Measurements from ENCODE around the gene CRPPA.
"Not testable (repeated sequence)": the region's sequence is repeated elsewhere in the genome, so short reads cannot be mapped to it uniquely, and the experiment has no call there.

CRPPA gene

DNA sequence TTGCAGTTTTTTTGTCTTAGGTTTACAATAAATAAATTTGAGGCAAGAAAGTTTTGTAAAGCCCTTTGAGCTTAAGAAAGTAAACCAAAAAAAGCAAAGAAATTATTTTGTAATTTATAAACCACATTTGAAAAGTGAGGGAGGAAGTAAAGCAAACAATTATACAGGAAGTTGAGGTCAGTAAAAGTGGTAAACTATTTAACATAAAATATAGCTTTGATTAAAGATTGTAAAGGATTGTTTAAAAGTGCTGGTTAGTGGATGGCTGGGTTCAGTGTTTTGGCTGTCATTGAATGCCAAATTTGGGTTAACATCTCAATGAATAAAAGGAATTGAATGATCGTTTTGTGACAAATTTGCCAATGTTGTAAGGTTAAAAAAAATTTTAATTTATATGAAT lies 34.3 kb upstream of the CRPPA start:
- Histone ChIP-seq H3K36me3 (ENCODE audit: insufficient read depth, low read length) (no peaks in the 10 kb centered on the region), H3K79me2 (ENCODE audit: insufficient read depth, low read length) (no peaks in the 10 kb centered on the region), H3K9ac (ENCODE audit: low read depth, low read length) (no peak overlapping the region), H3K4me2 (ENCODE audit: insufficient read depth, low read length) (no peak overlapping the region), H3K9me3 (ENCODE audit: insufficient read depth, low read length, severe bottlenecking) (no peaks in the 10 kb centered on the region), H3K27ac (ENCODE audit: low read length) (no peak overlapping the region), H3K4me1 (ENCODE audit: insufficient read depth, low read length) (no peaks in the 10 kb centered on the region; the same call in 1 of the 2 replicates), H2AFZ (ENCODE audit: low read depth, low read length) (no peak overlapping the region), H4K20me1 (ENCODE audit: insufficient read depth, low read length) (no peaks in the 10 kb centered on the region), H3K27me3 (ENCODE audit: insufficient read depth, low read length, poor library complexity) (no peaks in the 10 kb centered on the region), H3K4me3 (ENCODE audit: low read depth in 1 of 2, low read length in 2 of 2) (no peak overlapping the region)
- no peak for DNase-seq
- ATAC-seq (ENCODE audit: insufficient read depth, low read depth) = no peak
- TF ChIP-seq, protein P1, sequence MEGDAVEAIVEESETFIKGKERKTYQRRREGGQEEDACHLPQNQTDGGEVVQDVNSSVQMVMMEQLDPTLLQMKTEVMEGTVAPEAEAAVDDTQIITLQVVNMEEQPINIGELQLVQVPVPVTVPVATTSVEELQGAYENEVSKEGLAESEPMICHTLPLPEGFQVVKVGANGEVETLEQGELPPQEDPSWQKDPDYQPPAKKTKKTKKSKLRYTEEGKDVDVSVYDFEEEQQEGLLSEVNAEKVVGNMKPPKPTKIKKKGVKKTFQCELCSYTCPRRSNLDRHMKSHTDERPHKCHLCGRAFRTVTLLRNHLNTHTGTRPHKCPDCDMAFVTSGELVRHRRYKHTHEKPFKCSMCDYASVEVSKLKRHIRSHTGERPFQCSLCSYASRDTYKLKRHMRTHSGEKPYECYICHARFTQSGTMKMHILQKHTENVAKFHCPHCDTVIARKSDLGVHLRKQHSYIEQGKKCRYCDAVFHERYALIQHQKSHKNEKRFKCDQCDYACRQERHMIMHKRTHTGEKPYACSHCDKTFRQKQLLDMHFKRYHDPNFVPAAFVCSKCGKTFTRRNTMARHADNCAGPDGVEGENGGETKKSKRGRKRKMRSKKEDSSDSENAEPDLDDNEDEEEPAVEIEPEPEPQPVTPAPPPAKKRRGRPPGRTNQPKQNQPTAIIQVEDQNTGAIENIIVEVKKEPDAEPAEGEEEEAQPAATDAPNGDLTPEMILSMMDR (IDR thresholded peaks at IDR 0.05; ENCODE audit: borderline replicate concordance, extremely low read depth, low read length, poor library complexity, severe bottlenecking) = no peak
- no peak for TF ChIP-seq EZH2 (IDR thresholded peaks at IDR 0.05; ENCODE audit: borderline replicate concordance, low read depth, low read length, severe bottlenecking)

DNA sequence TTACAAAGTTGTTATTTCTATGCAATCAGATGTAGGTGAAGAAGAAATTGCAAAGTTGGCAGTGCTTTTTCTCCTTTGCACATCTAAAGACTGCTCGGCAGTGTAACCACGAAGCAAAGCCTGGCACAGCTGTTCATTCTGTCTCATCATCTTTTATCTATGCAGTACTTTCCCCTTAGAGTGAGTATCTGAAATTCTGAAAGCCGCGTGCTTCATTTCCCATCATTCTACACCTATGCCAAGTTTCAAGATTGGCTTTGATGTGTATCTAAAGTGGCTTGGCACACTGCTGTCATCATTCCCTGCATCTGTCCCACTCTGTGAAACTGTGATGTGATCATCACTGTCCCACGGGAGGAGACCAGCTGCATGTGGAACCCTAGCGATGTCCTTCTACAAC lies 29.0 kb upstream of the CRPPA start:
- no peak for TF ChIP-seq EZH2 (IDR thresholded peaks at IDR 0.05; ENCODE audit: borderline replicate concordance, low read depth, low read length, severe bottlenecking)
- TF ChIP-seq, protein P1 (IDR thresholded peaks at IDR 0.05; ENCODE audit: borderline replicate concordance, extremely low read depth, low read length, poor library complexity, severe bottlenecking) = no peak
- no peak for ATAC-seq (ENCODE audit: insufficient read depth, low read depth)
- H3K27ac ChIP-seq (ENCODE audit: low read length) = no peak overlapping the region
- H3K9me3 ChIP-seq (ENCODE audit: insufficient read depth, low read length, severe bottlenecking) = no peaks in the 10 kb centered on the region
- DNase-seq = no peak
- H3K27me3 ChIP-seq (ENCODE audit: insufficient read depth, low read length, poor library complexity) = no peaks in the 10 kb centered on the region
- H2AFZ ChIP-seq (ENCODE audit: low read depth, low read length) = no peak overlapping the region
- no peak overlapping the region for H3K4me2 ChIP-seq (ENCODE audit: insufficient read depth, low read length)
- no peaks in the 10 kb centered on the region for H3K79me2 ChIP-seq (ENCODE audit: insufficient read depth, low read length)
- H3K36me3 ChIP-seq (ENCODE audit: insufficient read depth, low read length) = no peaks in the 10 kb centered on the region
- H4K20me1 ChIP-seq (ENCODE audit: insufficient read depth, low read length) = no peaks in the 10 kb centered on the region
- H3K9ac ChIP-seq (ENCODE audit: low read depth, low read length) = no peak overlapping the region
- H3K4me1 ChIP-seq (ENCODE audit: insufficient read depth, low read length) = no peaks in the 10 kb centered on the region
- H3K4me3 ChIP-seq (ENCODE audit: low read depth in 1 of 2, low read length in 2 of 2) = no peak overlapping the region

DNA sequence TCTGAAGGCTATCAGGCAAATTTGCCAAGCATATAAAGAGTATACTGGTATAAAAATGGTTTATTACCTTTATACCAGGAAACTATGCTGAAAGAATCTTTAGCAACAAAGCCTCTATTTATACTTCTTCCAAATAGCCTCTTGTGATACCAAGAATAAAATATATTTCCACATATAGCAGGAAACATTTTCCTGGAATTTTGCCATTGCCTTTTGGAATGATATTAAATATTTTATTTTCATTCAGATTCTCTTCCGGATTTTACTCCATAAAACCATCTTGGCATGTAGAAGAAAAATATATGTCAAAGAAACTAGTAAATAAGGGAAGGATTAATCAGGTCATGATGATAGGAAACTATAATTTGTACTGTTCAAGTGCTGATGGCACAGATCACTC lies 26.5 kb upstream of the CRPPA start:
- DNase-seq = no peak
- no peaks in the 10 kb centered on the region for H3K4me1 ChIP-seq (ENCODE audit: insufficient read depth, low read length)
- H3K36me3 ChIP-seq (ENCODE audit: insufficient read depth, low read length) = no peaks in the 10 kb centered on the region
- no peaks in the 10 kb centered on the region for H3K9me3 ChIP-seq (ENCODE audit: insufficient read depth, low read length, severe bottlenecking)
- TF ChIP-seq, protein P1 (IDR thresholded peaks at IDR 0.05; ENCODE audit: borderline replicate concordance, extremely low read depth, low read length, poor library complexity, severe bottlenecking) = no peak
- no peak for TF ChIP-seq EZH2 (IDR thresholded peaks at IDR 0.05; ENCODE audit: borderline replicate concordance, low read depth, low read length, severe bottlenecking)
- H2AFZ ChIP-seq (ENCODE audit: low read depth, low read length) = no peak overlapping the region
- H4K20me1 ChIP-seq (ENCODE audit: insufficient read depth, low read length) = no peaks in the 10 kb centered on the region
- no peak overlapping the region for H3K4me2 ChIP-seq (ENCODE audit: insufficient read depth, low read length)
- H3K9ac ChIP-seq (ENCODE audit: low read depth, low read length) = no peak overlapping the region
- no peak overlapping the region for H3K4me3 ChIP-seq (ENCODE audit: low read depth in 1 of 2, low read length in 2 of 2)
- no peaks in the 10 kb centered on the region for H3K27me3 ChIP-seq (ENCODE audit: insufficient read depth, low read length, poor library complexity)
- ATAC-seq (ENCODE audit: insufficient read depth, low read depth) = no peak
- no peak overlapping the region for H3K27ac ChIP-seq (ENCODE audit: low read length)
- H3K79me2 ChIP-seq (ENCODE audit: insufficient read depth, low read length) = no peaks in the 10 kb centered on the region

DNA sequence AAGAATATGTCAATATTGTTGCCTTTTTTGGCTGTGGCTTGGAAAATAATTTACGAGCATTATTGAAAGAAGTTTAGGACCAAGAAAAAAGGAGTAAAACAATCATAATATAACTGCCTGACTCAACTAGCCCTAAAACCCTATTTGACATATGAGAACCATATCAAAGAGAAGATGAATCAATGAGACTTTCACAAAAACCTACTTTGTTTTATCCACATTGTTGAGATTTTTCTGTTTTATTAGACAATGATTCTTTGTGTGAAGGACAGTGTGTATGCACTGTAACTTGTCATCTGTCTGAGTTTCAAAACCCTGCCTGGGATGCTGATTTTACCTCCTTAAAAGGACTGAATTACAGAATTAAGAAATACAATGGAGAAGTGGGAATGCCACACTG lies 25.2 kb upstream of the CRPPA start:
- H4K20me1 ChIP-seq (ENCODE audit: insufficient read depth, low read length) = no peaks in the 10 kb centered on the region
- H3K27me3 ChIP-seq (ENCODE audit: insufficient read depth, low read length, poor library complexity) = no peaks in the 10 kb centered on the region
- H3K36me3 ChIP-seq (ENCODE audit: insufficient read depth, low read length) = no peaks in the 10 kb centered on the region
- H3K4me2 ChIP-seq (ENCODE audit: insufficient read depth, low read length) = no peak overlapping the region
- no peak overlapping the region for H3K27ac ChIP-seq (ENCODE audit: low read length)
- H3K9me3 ChIP-seq (ENCODE audit: insufficient read depth, low read length, severe bottlenecking) = no peaks in the 10 kb centered on the region
- H3K9ac ChIP-seq (ENCODE audit: low read depth, low read length) = no peak overlapping the region
- no peak for DNase-seq
- H3K79me2 ChIP-seq (ENCODE audit: insufficient read depth, low read length) = no peaks in the 10 kb centered on the region
- no peak overlapping the region for H3K4me3 ChIP-seq (ENCODE audit: low read depth in 1 of 2, low read length in 2 of 2)
- TF ChIP-seq EZH2 (IDR thresholded peaks at IDR 0.05; ENCODE audit: borderline replicate concordance, low read depth, low read length, severe bottlenecking) = no peak
- no peaks in the 10 kb centered on the region for H3K4me1 ChIP-seq (ENCODE audit: insufficient read depth, low read length)
- no peak overlapping the region for H2AFZ ChIP-seq (ENCODE audit: low read depth, low read length)
- no peak for ATAC-seq (ENCODE audit: insufficient read depth, low read depth)

DNA sequence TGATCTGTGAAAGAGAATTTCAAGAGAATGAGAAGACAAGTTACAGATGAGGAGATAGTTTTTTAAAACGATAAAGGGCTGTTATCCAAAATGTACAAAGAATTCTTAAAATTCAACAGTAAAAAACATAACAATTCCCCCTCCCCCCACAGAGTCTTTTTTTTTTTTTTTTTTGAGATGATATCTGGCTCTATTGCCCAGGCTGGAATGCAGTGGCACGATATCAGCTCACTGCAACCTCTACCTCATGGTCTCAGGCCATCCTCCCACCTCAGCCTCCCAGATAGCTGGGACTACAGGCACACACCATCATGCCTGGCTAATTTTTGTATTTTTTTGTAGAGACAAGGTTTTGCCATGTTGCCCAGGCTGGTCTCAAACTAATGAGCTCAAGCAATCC lies 22.5 kb upstream of the CRPPA start:
- H3K9ac ChIP-seq (ENCODE audit: low read depth, low read length); H3K9me3 ChIP-seq (ENCODE audit: insufficient read depth, low read length, severe bottlenecking); H3K79me2 ChIP-seq (ENCODE audit: insufficient read depth, low read length); H3K4me2 ChIP-seq (ENCODE audit: insufficient read depth, low read length); ATAC-seq (ENCODE audit: insufficient read depth, low read depth); H3K4me3 ChIP-seq (ENCODE audit: low read depth in 1 of 2, low read length in 2 of 2); H4K20me1 ChIP-seq (ENCODE audit: insufficient read depth, low read length); DNase-seq; H2AFZ ChIP-seq (ENCODE audit: low read depth, low read length); H3K27me3 ChIP-seq (ENCODE audit: insufficient read depth, low read length, poor library complexity); H3K4me1 ChIP-seq (ENCODE audit: insufficient read depth, low read length); H3K36me3 ChIP-seq (ENCODE audit: insufficient read depth, low read length); H3K27ac ChIP-seq (ENCODE audit: low read length): not testable (repeated sequence)

Measured in DND-41 (cell line).